SK-N-SH (cell line): ENCODE data around the gene FBXL22. TPM values are rescaled to one million over a fixed set of nuclear protein-coding genes. Genes with fewer than 3 reads are reported as not detected.
A peak's percentile ranks its signal among the peaks of the same experiment; 100 is the strongest.

Source experiments
- CTCF ChIA-PET: fragments of 300-600, 350-600 bp; formaldehyde crosslinking; extraction: SDS; loops from one replicate; lab custom pipeline; 2021; lab: Yijun Ruan, JAX
- POLR2A ChIA-PET: fragments of 350-600 bp; sonication (Branson Sonifier 250); formaldehyde crosslinking; extraction: SDS; loops from one replicate; lab custom pipeline; 2020; ENCODE audit warnings: antibody characterized with exemption, inconsistent platforms; lab: Yijun Ruan, JAX
- DNase-seq: peaks from one replicate; pipeline ENCODE4 v3.0.0; 2012
- H2AFZ ChIP-seq: fragments of 200-600 bp; sonication (generic); 2 replicates; pipeline ENCODE4 v1.8.1; 2016; ENCODE audit warnings: antibody characterized with exemption, mild to moderate bottlenecking, low read depth
- H3F3A ChIP-seq: fragments of 200-600 bp; sonication (generic); replicated peaks from 2 replicates; pipeline ENCODE3; 2016; ENCODE audit warnings: antibody characterized with exemption, mild to moderate bottlenecking; ENCODE audit not compliant: insufficient read depth
- H3K27ac ChIP-seq, 2 experiments: fragments of 200-500 bp in 1 of 2; fragments of 200-600 bp in 1 of 2; sonication (Bioruptor generic) in 1 of 2; sonication (generic), shearing (Covaris generic) in 1 of 2; 2 replicates each; pipeline versions ENCODE4 v1.5.1 to v1.6.1; 2014 to 2016; ENCODE audit warnings: low read depth in 2 of 2, inconsistent platforms in 1 of 2, low read length in 1 of 2, mild to moderate bottlenecking in 1 of 2, mixed read lengths in 1 of 2
- H3K27me3 ChIP-seq: fragments of 200-600 bp; sonication (generic), shearing (Covaris generic); 2 replicates; pipeline ENCODE4 v1.6.1; 2016; ENCODE audit warnings: mixed run types; ENCODE audit not compliant: insufficient read depth
- H3K36me3 ChIP-seq, 2 experiments: fragments of 200-500 bp in 1 of 2; fragments of 200-600 bp in 1 of 2; sonication (Bioruptor generic) in 1 of 2; sonication (generic) in 1 of 2; replicated peaks in 1 of 2; 2 replicates each; pipeline versions ENCODE3 to v1.5.1; 2014 to 2016; ENCODE audit warnings: low read length in 1 of 2, mild to moderate bottlenecking in 1 of 2; ENCODE audit not compliant: insufficient read depth in 2 of 2, control insufficient read depth in 1 of 2
- H3K4me1 ChIP-seq, 2 experiments: fragments of 200-500 bp in 1 of 2; fragments of 200-600 bp in 1 of 2; sonication (Bioruptor generic) in 1 of 2; sonication (generic), shearing (Covaris generic) in 1 of 2; 2 replicates each; pipeline versions ENCODE4 v1.5.1 to v1.6.1; 2014 to 2016; ENCODE audit warnings: low read depth in 1 of 2, low read length in 1 of 2, mixed run types in 1 of 2; ENCODE audit not compliant: insufficient read depth in 2 of 2, control insufficient read depth in 1 of 2
- H3K4me2 ChIP-seq: fragments of 200-600 bp; sonication (generic), shearing (Covaris generic); 2 replicates; pipeline ENCODE4 v1.6.1; 2017; ENCODE audit warnings: mixed run types
- H3K4me3 ChIP-seq, 2 experiments: fragments of 200-500 bp in 1 of 2; fragments of 200-600 bp in 1 of 2; sonication (Bioruptor generic) in 1 of 2; sonication (generic), shearing (Covaris generic) in 1 of 2; 2 replicates each; pipeline versions ENCODE4 v1.5.1 to v1.8.1; 2014 to 2016; ENCODE audit warnings: low read depth in 2 of 2, inconsistent platforms in 1 of 2, low read length in 1 of 2, mild to moderate bottlenecking in 1 of 2, mixed read lengths in 1 of 2, moderate library complexity in 1 of 2
- H3K79me2 ChIP-seq: fragments of 200-600 bp; sonication (generic); 2 replicates; pipeline ENCODE4 v1.8.1; 2017; ENCODE audit warnings: mild to moderate bottlenecking; ENCODE audit not compliant: insufficient read depth
- H3K9ac ChIP-seq: fragments of 200-600 bp; sonication (generic); 2 replicates; pipeline ENCODE4 v1.6.1; 2017; ENCODE audit warnings: mixed run types
- H3K9me2 ChIP-seq: fragments of 200-600 bp; sonication (generic); 2 replicates; pipeline ENCODE4 v1.6.1; 2017; ENCODE audit warnings: mixed run types
- H3K9me3 ChIP-seq: fragments of 200-600 bp; sonication (generic); 2 replicates; pipeline ENCODE4 v1.6.1; 2017; ENCODE audit warnings: mixed run types, mild to moderate bottlenecking, moderate library complexity
- H4K20me1 ChIP-seq: fragments of 200-600 bp; sonication (generic); 2 replicates; pipeline ENCODE4 v1.6.1; 2017; ENCODE audit warnings: mild to moderate bottlenecking, mixed run types; ENCODE audit not compliant: insufficient read depth
- ELF1 ChIP-seq: IDR thresholded peaks from 2 replicates; pipeline ENCODE4 v1.4.0; 2012
- FOXM1 ChIP-seq: IDR thresholded peaks from 2 replicates; pipeline ENCODE4 v1.4.0; 2012; ENCODE audit warnings: low read depth, mild to moderate bottlenecking
- GATA2 ChIP-seq: sonication (generic); formaldehyde crosslinking; IDR thresholded peaks from 2 replicates; pipeline ENCODE4 v1.5.0; 2020; ENCODE audit warnings: mild to moderate bottlenecking, missing genetic modification reagents
- JUND ChIP-seq: IDR thresholded peaks from 2 replicates; pipeline ENCODE4 v1.4.0; 2012
- NFIC ChIP-seq: IDR thresholded peaks from 2 replicates; pipeline ENCODE4 v1.4.0; 2012; ENCODE audit warnings: borderline replicate concordance
- NRF1 ChIP-seq: IDR thresholded peaks from 2 replicates; pipeline ENCODE4 v1.6.1; 2012; ENCODE audit warnings: low read depth, mild to moderate bottlenecking, low read length
- POLR2AphosphoS5 ChIP-seq: IDR thresholded peaks from 2 replicates; pipeline ENCODE4 v1.6.1; 2012; ENCODE audit warnings: low read depth, low read length
- RAD21 ChIP-seq: IDR thresholded peaks from 2 replicates; pipeline ENCODE4 v1.6.1; 2012; ENCODE audit warnings: mild to moderate bottlenecking, low read length
- RCOR1 ChIP-seq: fragments of 150-350 bp; IDR thresholded peaks from 2 replicates; pipeline ENCODE4 v1.6.1; 2017; ENCODE audit warnings: antibody characterized with exemption, low read length
- RXRA ChIP-seq: IDR thresholded peaks from 2 replicates; pipeline ENCODE4 v1.4.0; 2012; ENCODE audit warnings: low read depth, mild to moderate bottlenecking, borderline replicate concordance
- SIN3A ChIP-seq: IDR thresholded peaks from 2 replicates; pipeline ENCODE4 v1.6.1; 2012; ENCODE audit warnings: low read depth, mild to moderate bottlenecking, low read length, moderate library complexity, borderline replicate concordance
- TCF12 ChIP-seq: IDR thresholded peaks from 2 replicates; pipeline ENCODE4 v1.4.0; 2012
- YY1 ChIP-seq: IDR thresholded peaks from 2 replicates; pipeline ENCODE4 v1.4.0; 2012; ENCODE audit warnings: low read depth, mild to moderate bottlenecking
- WGBS: methylation state at CpG from one replicate; pipeline ENCODE4 v1.1.6; 2017; ENCODE audit warnings: low lambda C conversion rate; 5-methylcytosine and 5-hydroxymethylcytosine counted together
- polyA plus RNA-seq, 3 experiments: library from polyadenylated mRNA; depleted of rRNA; stranded (reverse); fragments of >200 nt; gene quantifications; 2 replicates each; pipeline ENCODE4 v1.2.3, GENCODE V29; 2012
- TF ChIP-seq, protein P1 (sequence below): fragments of 200-600 bp; sonication (generic); IDR thresholded peaks from 2 replicates; pipeline ENCODE4 v1.6.1; 2017; ENCODE audit warnings: antibody characterized with exemption, mild to moderate bottlenecking, moderate library complexity
- TF ChIP-seq, protein P2 (sequence below): fragments of 150-350 bp; IDR thresholded peaks from 2 replicates; pipeline ENCODE4 v1.6.1; 2016; ENCODE audit warnings: mild to moderate bottlenecking, low read depth, low read length
- TF ChIP-seq, protein P3 (sequence below): IDR thresholded peaks from 2 replicates; pipeline ENCODE4 v1.4.0; 2012; ENCODE audit warnings: low read depth

FBXL22 gene
- polyA plus RNA-seq, 1 of the 3 experiments (the other 2 are of a cell fraction): 0.10 TPM

- H3K4me1 ChIP-seq: peaks cover 0 to 3% of the 10 kb centered on the region in 2 experiments; a peak in 3 of 4 replicates
- no peak for TF ChIP-seq RCOR1
- TF ChIP-seq, protein P1, sequence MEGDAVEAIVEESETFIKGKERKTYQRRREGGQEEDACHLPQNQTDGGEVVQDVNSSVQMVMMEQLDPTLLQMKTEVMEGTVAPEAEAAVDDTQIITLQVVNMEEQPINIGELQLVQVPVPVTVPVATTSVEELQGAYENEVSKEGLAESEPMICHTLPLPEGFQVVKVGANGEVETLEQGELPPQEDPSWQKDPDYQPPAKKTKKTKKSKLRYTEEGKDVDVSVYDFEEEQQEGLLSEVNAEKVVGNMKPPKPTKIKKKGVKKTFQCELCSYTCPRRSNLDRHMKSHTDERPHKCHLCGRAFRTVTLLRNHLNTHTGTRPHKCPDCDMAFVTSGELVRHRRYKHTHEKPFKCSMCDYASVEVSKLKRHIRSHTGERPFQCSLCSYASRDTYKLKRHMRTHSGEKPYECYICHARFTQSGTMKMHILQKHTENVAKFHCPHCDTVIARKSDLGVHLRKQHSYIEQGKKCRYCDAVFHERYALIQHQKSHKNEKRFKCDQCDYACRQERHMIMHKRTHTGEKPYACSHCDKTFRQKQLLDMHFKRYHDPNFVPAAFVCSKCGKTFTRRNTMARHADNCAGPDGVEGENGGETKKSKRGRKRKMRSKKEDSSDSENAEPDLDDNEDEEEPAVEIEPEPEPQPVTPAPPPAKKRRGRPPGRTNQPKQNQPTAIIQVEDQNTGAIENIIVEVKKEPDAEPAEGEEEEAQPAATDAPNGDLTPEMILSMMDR: no peak
- TF ChIP-seq NRF1: no peak
- TF ChIP-seq, protein P2, sequence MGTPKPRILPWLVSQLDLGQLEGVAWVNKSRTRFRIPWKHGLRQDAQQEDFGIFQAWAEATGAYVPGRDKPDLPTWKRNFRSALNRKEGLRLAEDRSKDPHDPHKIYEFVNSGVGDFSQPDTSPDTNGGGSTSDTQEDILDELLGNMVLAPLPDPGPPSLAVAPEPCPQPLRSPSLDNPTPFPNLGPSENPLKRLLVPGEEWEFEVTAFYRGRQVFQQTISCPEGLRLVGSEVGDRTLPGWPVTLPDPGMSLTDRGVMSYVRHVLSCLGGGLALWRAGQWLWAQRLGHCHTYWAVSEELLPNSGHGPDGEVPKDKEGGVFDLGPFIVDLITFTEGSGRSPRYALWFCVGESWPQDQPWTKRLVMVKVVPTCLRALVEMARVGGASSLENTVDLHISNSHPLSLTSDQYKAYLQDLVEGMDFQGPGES: no peak
- TF ChIP-seq, protein P3, sequence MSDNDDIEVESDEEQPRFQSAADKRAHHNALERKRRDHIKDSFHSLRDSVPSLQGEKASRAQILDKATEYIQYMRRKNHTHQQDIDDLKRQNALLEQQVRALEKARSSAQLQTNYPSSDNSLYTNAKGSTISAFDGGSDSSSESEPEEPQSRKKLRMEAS: no peak
- no peak for TF ChIP-seq FOXM1
- no peak for TF ChIP-seq ELF1
- TF ChIP-seq GATA2 (CRISPR knock-in tag): no peak
- no peak for TF ChIP-seq SIN3A
- no peak for TF ChIP-seq RXRA
- TF ChIP-seq NFIC: no peak
- TF ChIP-seq, all 33 proteins: peak for 0
- POLR2A ChIA-PET: no interaction called here
- H3K4me3 ChIP-seq: no peak overlapping the region
- H3K4me2 ChIP-seq: no peak overlapping the region
- H3K27me3 ChIP-seq: no peaks in the 10 kb centered on the region
- H3K79me2 ChIP-seq: no peaks in the 10 kb centered on the region; the same call in 1 of the 2 replicates
- no peaks in the 10 kb centered on the region for H3K9me2 ChIP-seq
- H3F3A ChIP-seq: peaks cover 5% of the 10 kb centered on the region
- no peaks in the 10 kb centered on the region for H3K9me3 ChIP-seq
- H3K27ac ChIP-seq: no peak overlapping the region
- H2AFZ ChIP-seq: no peak overlapping the region
- no peak overlapping the region for H3K9ac ChIP-seq
- no peak for DNase-seq
- H4K20me1 ChIP-seq: no peaks in the 10 kb centered on the region
- peaks cover 56 to 76% of the 10 kb centered on the region in 2 experiments for H3K36me3 ChIP-seq
- CTCF ChIA-PET: interaction anchor here (0.9 to 2.0 kb wide), 4 partner anchors 15 to 64 kb away, joined by 3 to 5 read pairs (median 4); no protein-coding TSS in a partner anchor
Observed at GRCh38 chr15:63573533-63573932, 23.7 kb upstream of the FBXL22 start.

GRCh38 chr15:63575312-63575711 is 21.9 kb upstream of the FBXL22 start:
- no peak overlapping the region for H2AFZ ChIP-seq
- CTCF ChIA-PET: interaction anchor here (0.7 kb wide), 1 partner anchor 14 kb away, joined by 3 read pairs; no protein-coding TSS in a partner anchor
- H3K79me2 ChIP-seq: no peaks in the 10 kb centered on the region
- TF ChIP-seq RAD21 (no peak), NFIC (no peak), TCF12 (no peak), JUND (no peak), POLR2AphosphoS5 (no peak), YY1 (no peak), FOXM1 (no peak)
- no peaks in the 10 kb centered on the region for H3K9me3 ChIP-seq
- no peaks in the 10 kb centered on the region for H4K20me1 ChIP-seq
- H3F3A ChIP-seq: peaks cover 9% of the 10 kb centered on the region
- H3K9me2 ChIP-seq: no peaks in the 10 kb centered on the region
- no peak for DNase-seq
- no peaks in the 10 kb centered on the region for H3K27me3 ChIP-seq
- 64% methylated on average over 1 of the region's 1 CpG for WGBS
- H3K27ac ChIP-seq: 0 out of 4 replicates have a peak overlapping the region, but pooled peaks of 1 of the 2 experiments have one; percentile 22
- POLR2A ChIA-PET: no interaction called here
- H3K4me2 ChIP-seq: no peak overlapping the region
- no peak overlapping the region for H3K9ac ChIP-seq
- H3K4me1 ChIP-seq: peaks cover 0 to 3% of the 10 kb centered on the region in 2 experiments; a peak in 3 of 4 replicates
- no peak overlapping the region for H3K4me3 ChIP-seq
- H3K36me3 ChIP-seq: peaks cover 45 to 71% of the 10 kb centered on the region in 2 experiments
